Measurements from ENCODE around the gene PRM3. TPM values are rescaled to one million over a fixed set of nuclear protein-coding genes. Genes with fewer than 3 reads are reported as not detected.

PRM3 gene
- total RNA-seq, 3 donors from 2014 or later: not detected

DNA sequence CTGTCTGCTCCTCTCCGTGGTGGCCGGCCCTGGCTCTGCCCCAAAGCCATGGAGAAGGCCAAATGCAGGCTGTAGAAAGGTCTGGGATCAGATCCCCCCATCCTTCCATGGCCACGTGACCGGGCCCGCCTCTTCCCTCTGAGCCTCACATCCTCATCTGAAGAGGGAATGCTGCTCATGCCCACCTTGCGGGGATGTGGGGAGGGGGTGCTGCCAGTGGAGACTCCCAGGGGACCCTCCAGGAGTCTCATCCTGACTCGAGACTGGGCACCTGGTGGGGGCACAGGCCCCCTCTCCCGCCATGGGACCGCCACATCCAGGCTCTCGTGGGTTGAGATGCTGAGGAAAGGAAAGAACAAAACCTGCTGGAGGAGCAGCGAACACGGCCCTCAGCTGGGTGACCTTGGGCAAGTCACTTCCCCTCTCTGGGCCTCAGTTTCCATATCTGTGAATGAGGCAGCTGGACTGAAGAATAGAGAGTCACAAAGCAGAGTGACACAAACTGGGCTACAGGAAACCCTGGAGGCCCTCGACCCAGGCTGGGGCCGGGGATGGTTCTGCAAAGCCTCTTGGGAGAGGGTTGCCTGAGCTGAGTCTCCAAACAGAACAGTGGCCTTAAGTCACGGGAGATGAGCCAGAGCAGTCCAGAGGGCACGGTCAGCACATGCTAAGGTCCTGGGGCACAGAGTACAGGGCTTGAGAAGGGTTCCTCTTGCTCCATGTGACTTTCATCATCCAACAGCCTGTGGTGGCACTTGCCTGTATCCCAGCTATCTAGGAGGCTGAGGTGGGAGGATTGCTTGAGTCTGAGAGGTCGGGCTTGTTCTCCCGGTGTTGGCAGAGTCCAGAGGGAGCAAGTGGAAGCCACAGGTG lies 47.5 kb downstream of the PRM3 start:
- ATAC-seq (no peak), DNase-seq (no peak)
- Mint-ChIP-seq H3K27me3 (ENCODE audit: low read depth) (no peaks in the 10 kb centered on the region), H3K4me3 (peak overlapping the region; percentile 59), H3K4me1 (ENCODE audit: low read depth) (peaks cover 62% of the 10 kb centered on the region), H3K9me3 (no peaks in the 10 kb centered on the region), H3K36me3 (ENCODE audit: insufficient read depth) (no peaks in the 10 kb centered on the region)

DNA sequence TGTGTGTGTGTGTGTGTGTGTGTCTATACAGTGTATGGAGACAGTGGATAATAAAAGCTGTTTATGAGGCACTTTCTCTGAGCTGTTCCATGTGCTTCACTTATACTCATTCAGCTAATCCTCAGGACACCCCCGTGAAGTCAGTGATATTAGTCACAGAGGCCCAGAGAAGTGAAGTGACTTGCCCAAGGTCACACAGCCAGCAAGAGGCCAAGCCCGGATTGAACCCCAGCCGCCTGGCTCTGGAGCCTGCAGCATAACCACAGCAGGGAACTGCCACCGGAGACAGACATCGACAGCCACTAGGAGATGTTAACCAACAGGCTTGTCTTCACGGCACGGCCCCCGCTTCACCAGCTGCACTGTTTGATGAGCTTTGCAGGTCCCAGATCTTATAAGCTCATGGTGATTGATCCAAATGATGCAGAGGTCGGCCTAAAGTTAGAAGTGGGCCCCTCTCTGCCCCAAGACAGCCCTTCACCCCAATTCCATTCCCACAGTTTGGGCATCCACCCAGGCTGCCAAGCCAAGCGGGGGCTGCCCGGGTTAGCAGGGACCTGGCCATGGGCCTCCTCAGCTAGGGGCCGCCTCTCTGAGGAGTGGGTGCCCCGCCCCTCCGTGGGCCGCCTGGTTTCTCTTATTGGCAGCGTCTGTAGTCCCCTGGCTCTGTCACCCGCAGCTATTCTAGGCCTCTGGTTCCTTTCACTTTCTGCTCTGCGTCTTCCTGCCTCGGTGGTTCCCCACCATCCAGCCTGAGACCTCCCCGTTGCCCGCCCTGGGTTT lies 48.3 kb downstream of the PRM3 start:
- Mint-ChIP-seq H3K4me1 (ENCODE audit: low read depth) (peaks cover 61% of the 10 kb centered on the region), H3K9me3 (no peaks in the 10 kb centered on the region), H3K36me3 (ENCODE audit: insufficient read depth) (no peaks in the 10 kb centered on the region), H3K4me3 (peak overlapping the region; percentile 59), H3K27me3 (ENCODE audit: low read depth) (no peaks in the 10 kb centered on the region)
- ATAC-seq: peak; percentile 81 to 82
- DNase-seq: peak; percentile 75

DNA sequence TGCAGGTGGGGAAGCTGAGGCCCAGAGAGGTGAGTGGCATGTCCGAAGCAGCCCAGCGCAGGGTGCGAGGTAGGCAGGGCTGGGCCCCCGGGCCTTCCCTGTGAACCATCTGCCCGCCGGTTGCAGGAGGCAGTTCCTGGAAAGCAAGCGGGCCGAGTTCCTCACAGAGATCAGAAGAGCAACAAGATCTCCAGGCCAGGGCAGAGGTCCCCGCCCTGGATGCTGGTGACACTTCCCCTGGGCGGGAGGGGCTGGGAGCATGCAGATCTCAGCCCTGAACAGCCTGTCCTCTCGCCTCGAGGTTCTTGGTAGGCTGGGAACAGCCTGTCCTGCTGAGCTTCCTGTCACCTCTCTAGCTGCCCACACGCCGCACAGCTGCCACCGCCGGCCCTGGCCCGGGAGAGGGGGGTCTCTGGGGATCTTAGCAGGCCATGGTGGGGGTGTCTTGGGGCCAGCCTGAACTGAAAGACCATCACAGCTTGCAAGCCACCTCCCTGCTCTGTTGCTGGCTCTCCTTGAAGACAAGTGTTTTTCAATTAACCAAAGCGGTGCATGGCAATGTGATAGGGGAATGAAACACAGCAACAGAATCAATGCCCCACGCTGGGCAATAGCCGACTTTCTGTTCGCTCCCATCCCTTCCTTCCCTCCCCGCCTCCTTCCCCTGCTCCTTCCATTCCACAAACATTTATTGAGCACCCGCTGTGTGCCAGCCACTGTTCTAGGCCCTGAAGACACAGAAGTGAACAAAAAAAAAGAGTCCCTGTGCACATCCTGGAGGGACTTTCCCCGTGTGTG lies 49.1 kb downstream of the PRM3 start:
- peak overlapping the region; percentile 70 for H3K4me3 Mint-ChIP-seq
- H3K9me3 Mint-ChIP-seq: no peaks in the 10 kb centered on the region
- H3K4me1 Mint-ChIP-seq (ENCODE audit: low read depth): peaks cover 56% of the 10 kb centered on the region
- no peaks in the 10 kb centered on the region for H3K36me3 Mint-ChIP-seq (ENCODE audit: insufficient read depth)
- DNase-seq (peak; percentile 34), ATAC-seq (peak; percentile 19 to 23)
- no peaks in the 10 kb centered on the region for H3K27me3 Mint-ChIP-seq (ENCODE audit: low read depth)

Other genes starting within 250 kb of the PRM3 start
- gene SOCS1, start 17.4 kb downstream of the PRM3 start, total RNA-seq: 100 to 1,000 TPM; 112 to 148 (median 114) TPM
- not detected for gene TNP2, start 4.3 kb downstream of the PRM3 start, total RNA-seq
- gene PRM2, start 2.9 kb upstream of the PRM3 start, total RNA-seq: not detected
- gene PRM1, start 7.7 kb upstream of the PRM3 start, total RNA-seq: not detected
- 10 to 100 TPM in 2 of 3 donors, 1 to 10 TPM in 1; 5.5 to 12.9 (median 12.8) TPM for gene RMI2, start 71.8 kb upstream of the PRM3 start, total RNA-seq